Fibroblast of lung (primary cell): ENCODE data around the gene SLC7A5. TPM values are rescaled to one million over a fixed set of nuclear protein-coding genes. Genes with fewer than 3 reads are reported as not detected.

Experiments
- DNase-seq, 2 donors: peaks; one replicate each; pipeline versions ENCODE4 v3.0.0 to v3.0.0-alpha.2; 2010; ENCODE audit warnings: low read depth in 2 of 2
- H2AFZ ChIP-seq: 2 replicates; pipeline ENCODE4 v1.5.1; 2012; ENCODE audit warnings: low read length, control low read depth, inconsistent platforms
- H3K27ac ChIP-seq: 2 replicates; pipeline ENCODE4 v1.5.1; 2011; ENCODE audit warnings: low read length, control low read depth; ENCODE audit not compliant: insufficient read depth
- H3K27me3 ChIP-seq: 2 replicates; pipeline ENCODE4 v1.5.1; 2011; ENCODE audit warnings: mild to moderate bottlenecking, low read length; ENCODE audit not compliant: control insufficient read depth, insufficient read depth
- H3K36me3 ChIP-seq: 2 replicates; pipeline ENCODE4 v1.5.1; 2011; ENCODE audit warnings: low read length; ENCODE audit not compliant: control insufficient read depth, insufficient read depth
- H3K4me1 ChIP-seq: 2 replicates; pipeline ENCODE4 v1.5.1; 2011; ENCODE audit warnings: low read length; ENCODE audit not compliant: control insufficient read depth, insufficient read depth; ENCODE audit errors: extremely low read depth
- H3K4me2 ChIP-seq: 2 replicates; pipeline ENCODE4 v1.5.1; 2011; ENCODE audit warnings: low read length, control low read depth; ENCODE audit not compliant: insufficient read depth; ENCODE audit errors: extremely low read depth
- H3K4me3 ChIP-seq, 4 experiments: fragments of 200-600 bp in 1 of 4; sonication (generic) in 1 of 4; replicated peaks in 1 of 4; 2 replicates each; pipeline ENCODE4 v1.5.1; 2011 to 2016; ENCODE audit warnings: low read length in 4 of 4, low read depth in 3 of 4, mild to moderate bottlenecking in 3 of 4, control low read depth in 2 of 4, inconsistent platforms in 1 of 4, mixed read lengths in 1 of 4; ENCODE audit not compliant: insufficient read depth in 1 of 4; ENCODE audit errors: control extremely low read depth in 1 of 4
- H3K79me2 ChIP-seq: 2 replicates; pipeline ENCODE4 v1.5.1; 2012; ENCODE audit warnings: mild to moderate bottlenecking, low read length, inconsistent platforms; ENCODE audit not compliant: control insufficient read depth, insufficient read depth
- H3K9ac ChIP-seq: 2 replicates; pipeline ENCODE4 v1.5.1; 2011; ENCODE audit warnings: mild to moderate bottlenecking, low read length, control low read depth; ENCODE audit not compliant: insufficient read depth
- H3K9me3 ChIP-seq: 2 replicates; pipeline ENCODE4 v1.5.1; 2012; ENCODE audit warnings: low read depth, low read length; ENCODE audit not compliant: control insufficient read depth, insufficient read depth
- H4K20me1 ChIP-seq: 2 replicates; pipeline ENCODE4 v1.5.1; 2011; ENCODE audit warnings: low read length; ENCODE audit not compliant: control insufficient read depth, insufficient read depth; ENCODE audit errors: extremely low read depth
- EZH2 ChIP-seq: IDR thresholded peaks from 2 replicates; pipeline ENCODE4 v1.5.1; 2012; ENCODE audit warnings: low read length, control low read depth, mild to moderate bottlenecking; ENCODE audit errors: missing control alignments
- polyA plus RNA-seq, 2 donors: library from polyadenylated mRNA; depleted of rRNA in 1 of 2; stranded (reverse) in 1 of 2; unstranded in 1 of 2; fragments of >200 nt; gene quantifications; 2 replicates each; pipeline ENCODE4 v1.2.1, GENCODE V29; 2011 to 2012; ENCODE audit warnings: missing spikeins in 1 of 2
- total RNA-seq: library from RNA; depleted of rRNA; stranded (reverse); fragments of >200 nt; gene quantifications from 2 replicates; pipeline ENCODE4 v1.2.1, GENCODE V29; 2014
- TF ChIP-seq, protein P1 (sequence below), 2 donors: IDR thresholded peaks in 1 of 2; conservative IDR thresholded peaks in 1 of 2; 1 replicate in 1 of 2; 2 replicates in 1 of 2; pipeline ENCODE4 v1.5.1; 2011 to 2012; ENCODE audit warnings: low read length in 2 of 2, control low read depth in 1 of 2, inconsistent platforms in 1 of 2, low read depth in 1 of 2, mild to moderate bottlenecking in 1 of 2

The SLC7A5 gene
- total and polyA plus RNA-seq, 2 donors (not counting 1 experiment from before 2014, with no cell fraction given): 5.2 to 38.3 TPM

DNA sequence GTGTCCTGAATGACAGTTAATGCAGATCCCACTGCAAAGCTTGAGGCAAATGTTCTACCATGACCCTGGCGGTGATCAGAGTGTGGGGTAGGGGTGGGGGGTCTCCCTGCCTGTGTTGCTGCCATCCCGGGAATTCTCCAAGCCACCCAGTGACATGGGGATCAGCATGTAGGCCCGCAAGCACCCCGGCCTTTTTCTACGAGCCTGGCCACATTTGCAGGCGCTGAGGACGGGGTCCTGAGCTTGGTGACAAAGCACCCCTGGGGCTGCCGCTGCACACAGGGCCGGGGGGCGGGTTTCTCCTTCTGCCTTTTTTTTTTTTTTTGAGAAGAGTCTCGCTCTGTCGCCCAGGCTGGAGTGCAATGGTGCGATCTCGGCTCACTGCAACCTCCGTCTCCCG, 35.8 kb downstream of the SLC7A5 start:
- Histone ChIP-seq H3K36me3 (peaks cover 6% of the 10 kb centered on the region), H4K20me1 (no peaks in the 10 kb centered on the region)

DNA sequence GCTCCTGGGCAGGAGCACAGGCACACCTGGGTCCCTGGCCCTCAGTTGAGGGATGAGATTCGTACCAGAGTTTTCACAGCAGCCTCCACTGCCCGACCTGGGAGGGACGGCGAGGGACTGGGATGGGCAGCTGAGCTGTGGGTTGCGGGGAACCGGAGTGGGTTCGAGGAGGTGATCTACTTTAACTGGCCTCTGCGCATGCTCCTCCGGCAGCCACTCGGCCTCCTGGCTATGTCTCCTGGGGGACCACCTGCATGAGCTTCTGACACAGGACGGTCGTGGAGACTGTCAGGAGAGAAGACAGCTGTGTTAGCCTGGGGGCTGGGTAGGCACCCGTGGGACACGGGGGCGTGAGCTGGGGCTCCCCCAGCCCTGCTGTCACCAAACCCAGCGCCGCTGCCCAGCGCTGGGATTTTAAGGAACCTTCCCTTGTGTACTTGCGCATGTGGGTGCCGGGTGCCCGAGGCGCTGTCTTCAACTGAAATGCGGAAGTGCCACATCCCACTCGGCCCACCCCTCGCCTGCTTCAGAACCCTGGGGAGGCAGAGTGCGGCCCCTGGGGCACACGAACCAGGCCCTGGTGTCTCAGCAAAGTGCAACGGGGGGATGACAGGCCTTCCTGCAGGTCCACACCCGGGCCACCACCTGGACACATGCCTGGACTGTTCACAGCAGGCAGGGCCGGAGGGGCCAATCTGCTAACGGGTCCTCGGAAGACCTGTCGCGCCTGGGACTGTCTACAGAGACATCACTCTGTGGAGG, 36.4 kb downstream of the SLC7A5 start:
- H3K9me3 ChIP-seq: no peaks in the 10 kb centered on the region
- no peak for TF ChIP-seq EZH2
- peaks cover 6% of the 10 kb centered on the region for H3K36me3 ChIP-seq
- H3K4me1 ChIP-seq: peaks cover 4% of the 10 kb centered on the region
- no peak overlapping the region for H3K27ac ChIP-seq
- no peaks in the 10 kb centered on the region for H4K20me1 ChIP-seq
- H3K4me2 ChIP-seq: no peak overlapping the region
- H2AFZ ChIP-seq: no peak overlapping the region
- H3K79me2 ChIP-seq: no peaks in the 10 kb centered on the region
- H3K4me3 ChIP-seq: no peak overlapping the region
- no peak overlapping the region for H3K9ac ChIP-seq
- no peaks in the 10 kb centered on the region for H3K27me3 ChIP-seq
- DNase-seq: no peak

More for the DNA sequence above, 35.8 kb downstream of the SLC7A5 start:
- Histone ChIP-seq H3K4me2 (no peak overlapping the region), H3K79me2 (no peaks in the 10 kb centered on the region), H3K9ac (no peak overlapping the region), H3K27me3 (no peaks in the 10 kb centered on the region), H3K4me1 (peaks cover 4% of the 10 kb centered on the region), H3K9me3 (no peaks in the 10 kb centered on the region), H3K27ac (no peak overlapping the region), H2AFZ (no peak overlapping the region), H3K4me3 (no peak overlapping the region)
- no peak for DNase-seq
- TF ChIP-seq, protein P1, sequence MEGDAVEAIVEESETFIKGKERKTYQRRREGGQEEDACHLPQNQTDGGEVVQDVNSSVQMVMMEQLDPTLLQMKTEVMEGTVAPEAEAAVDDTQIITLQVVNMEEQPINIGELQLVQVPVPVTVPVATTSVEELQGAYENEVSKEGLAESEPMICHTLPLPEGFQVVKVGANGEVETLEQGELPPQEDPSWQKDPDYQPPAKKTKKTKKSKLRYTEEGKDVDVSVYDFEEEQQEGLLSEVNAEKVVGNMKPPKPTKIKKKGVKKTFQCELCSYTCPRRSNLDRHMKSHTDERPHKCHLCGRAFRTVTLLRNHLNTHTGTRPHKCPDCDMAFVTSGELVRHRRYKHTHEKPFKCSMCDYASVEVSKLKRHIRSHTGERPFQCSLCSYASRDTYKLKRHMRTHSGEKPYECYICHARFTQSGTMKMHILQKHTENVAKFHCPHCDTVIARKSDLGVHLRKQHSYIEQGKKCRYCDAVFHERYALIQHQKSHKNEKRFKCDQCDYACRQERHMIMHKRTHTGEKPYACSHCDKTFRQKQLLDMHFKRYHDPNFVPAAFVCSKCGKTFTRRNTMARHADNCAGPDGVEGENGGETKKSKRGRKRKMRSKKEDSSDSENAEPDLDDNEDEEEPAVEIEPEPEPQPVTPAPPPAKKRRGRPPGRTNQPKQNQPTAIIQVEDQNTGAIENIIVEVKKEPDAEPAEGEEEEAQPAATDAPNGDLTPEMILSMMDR (conservative IDR thresholded peaks at IDR 0.05 in 1 of 2, IDR thresholded peaks at IDR 0.05 in 1 of 2; ENCODE audit: low read depth in 1 of 2, low read length in 2 of 2): no peak
- no peak for TF ChIP-seq EZH2

DNA sequence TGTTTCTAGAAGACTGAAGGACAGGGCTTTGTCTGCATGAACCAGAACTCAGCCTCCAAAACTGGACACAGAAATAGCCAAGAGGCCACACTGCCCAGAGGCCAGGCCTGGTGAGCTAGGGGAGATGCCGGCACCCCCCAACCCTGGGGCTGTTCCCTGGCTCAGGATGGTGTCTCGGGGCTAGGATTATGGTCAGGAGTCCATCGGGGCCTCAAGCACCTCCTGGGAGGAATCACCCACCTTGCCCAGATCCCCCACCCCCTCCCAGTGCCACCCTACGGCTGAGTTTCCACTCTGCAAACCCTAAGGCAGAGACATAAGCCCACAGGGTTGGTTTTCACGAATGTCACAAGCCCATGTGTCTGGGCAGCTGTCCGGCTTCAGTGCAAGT, 37.2 kb downstream of the SLC7A5 start:
- H3K4me1 ChIP-seq: peaks cover 4% of the 10 kb centered on the region
- H3K79me2 ChIP-seq: no peaks in the 10 kb centered on the region
- no peaks in the 10 kb centered on the region for H3K27me3 ChIP-seq
- no peak overlapping the region for H3K27ac ChIP-seq
- H3K4me3 ChIP-seq: no peak overlapping the region
- H4K20me1 ChIP-seq: no peaks in the 10 kb centered on the region
- DNase-seq: no peak
- no peak overlapping the region for H3K4me2 ChIP-seq
- H2AFZ ChIP-seq: no peak overlapping the region
- H3K36me3 ChIP-seq: peaks cover 6% of the 10 kb centered on the region
- no peak overlapping the region for H3K9ac ChIP-seq
- TF ChIP-seq EZH2: no peak
- TF ChIP-seq, protein P1 (conservative IDR thresholded peaks at IDR 0.05 in 1 of 2, IDR thresholded peaks at IDR 0.05 in 1 of 2; ENCODE audit: low read depth in 1 of 2, low read length in 2 of 2): no peak
- no peaks in the 10 kb centered on the region for H3K9me3 ChIP-seq
